ENCODE data around the gene RBM38.
A peak's percentile ranks its signal among the peaks of the same experiment; 100 is the strongest.

Gene RBM38

GRCh38 chr20:57450931-57451330, 59.7 kb downstream of the RBM38 start:
- no peak overlapping the region for H3K4me3 ChIP-seq (ENCODE audit: insufficient read depth, low read length, poor library complexity, severe bottlenecking)
- peak overlapping the region; percentile 15; the same call in 1 of the 2 replicates for H3K27ac ChIP-seq (ENCODE audit: low read depth, low read length)
- H3K9me3 ChIP-seq (ENCODE audit: insufficient read depth, low read length) = no peaks in the 10 kb centered on the region
- H3K4me2 ChIP-seq (ENCODE audit: low read depth, low read length, poor library complexity, severe bottlenecking) = peak overlapping the region; percentile 48
- TF ChIP-seq EZH2phosphoT487 (conservative IDR thresholded peaks at IDR 0.05; ENCODE audit: low read length) = no peak
- TF ChIP-seq, protein P1, sequence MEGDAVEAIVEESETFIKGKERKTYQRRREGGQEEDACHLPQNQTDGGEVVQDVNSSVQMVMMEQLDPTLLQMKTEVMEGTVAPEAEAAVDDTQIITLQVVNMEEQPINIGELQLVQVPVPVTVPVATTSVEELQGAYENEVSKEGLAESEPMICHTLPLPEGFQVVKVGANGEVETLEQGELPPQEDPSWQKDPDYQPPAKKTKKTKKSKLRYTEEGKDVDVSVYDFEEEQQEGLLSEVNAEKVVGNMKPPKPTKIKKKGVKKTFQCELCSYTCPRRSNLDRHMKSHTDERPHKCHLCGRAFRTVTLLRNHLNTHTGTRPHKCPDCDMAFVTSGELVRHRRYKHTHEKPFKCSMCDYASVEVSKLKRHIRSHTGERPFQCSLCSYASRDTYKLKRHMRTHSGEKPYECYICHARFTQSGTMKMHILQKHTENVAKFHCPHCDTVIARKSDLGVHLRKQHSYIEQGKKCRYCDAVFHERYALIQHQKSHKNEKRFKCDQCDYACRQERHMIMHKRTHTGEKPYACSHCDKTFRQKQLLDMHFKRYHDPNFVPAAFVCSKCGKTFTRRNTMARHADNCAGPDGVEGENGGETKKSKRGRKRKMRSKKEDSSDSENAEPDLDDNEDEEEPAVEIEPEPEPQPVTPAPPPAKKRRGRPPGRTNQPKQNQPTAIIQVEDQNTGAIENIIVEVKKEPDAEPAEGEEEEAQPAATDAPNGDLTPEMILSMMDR (IDR thresholded peaks at IDR 0.05; ENCODE audit: insufficient read depth, low read length, poor library complexity, severe bottlenecking) = no peak
- no peaks in the 10 kb centered on the region for H3K79me2 ChIP-seq (ENCODE audit: insufficient read depth, low read length)
- peak overlapping the region; percentile 17; the same call in 1 of the 2 replicates for H3K9ac ChIP-seq (ENCODE audit: low read length)
- no peaks in the 10 kb centered on the region for H3K9me2 ChIP-seq (replicated peaks; ENCODE audit: insufficient read depth, low read length)
- no peaks in the 10 kb centered on the region for H4K20me1 ChIP-seq (ENCODE audit: low read depth, low read length)
- no peaks in the 10 kb centered on the region for H3K27me3 ChIP-seq (ENCODE audit: low read length)
- H2AFZ ChIP-seq (ENCODE audit: low read depth, low read length, severe bottlenecking) = no peak overlapping the region
- no peaks in the 10 kb centered on the region for H3K36me3 ChIP-seq (ENCODE audit: low read length)
- H3F3A ChIP-seq (ENCODE audit: insufficient read depth) = no peaks in the 10 kb centered on the region

DNA sequence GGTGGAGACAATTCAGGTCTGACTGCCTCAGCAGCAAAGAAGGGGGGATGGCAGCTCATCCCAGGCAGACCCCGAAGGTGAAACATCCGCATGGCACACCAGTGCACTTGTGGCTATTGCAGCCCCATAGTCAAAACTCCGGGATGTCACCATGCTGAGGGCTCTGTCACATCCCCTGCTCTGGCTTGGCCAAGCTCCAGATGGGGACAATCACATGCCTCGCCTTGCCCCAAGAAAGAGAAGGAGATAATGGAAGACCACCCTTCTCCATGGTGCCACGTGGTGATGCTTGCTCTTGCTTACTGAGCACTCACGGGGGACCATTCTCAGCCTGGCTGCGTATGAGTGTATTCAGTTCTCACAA, 60.2 kb downstream of the RBM38 start:
- Histone ChIP-seq H3F3A (ENCODE audit: insufficient read depth) (no peaks in the 10 kb centered on the region), H3K9me3 (ENCODE audit: insufficient read depth, low read length) (no peaks in the 10 kb centered on the region), H3K36me3 (ENCODE audit: low read length) (no peaks in the 10 kb centered on the region), H3K27ac (ENCODE audit: low read depth, low read length) (no peak overlapping the region), H3K4me2 (ENCODE audit: low read depth, low read length, poor library complexity, severe bottlenecking) (no peak overlapping the region), H2AFZ (ENCODE audit: low read depth, low read length, severe bottlenecking) (no peak overlapping the region), H3K79me2 (ENCODE audit: insufficient read depth, low read length) (no peaks in the 10 kb centered on the region), H4K20me1 (ENCODE audit: low read depth, low read length) (no peaks in the 10 kb centered on the region), H3K9me2 (replicated peaks; ENCODE audit: insufficient read depth, low read length) (no peaks in the 10 kb centered on the region), H3K9ac (ENCODE audit: low read length) (no peak overlapping the region), H3K27me3 (ENCODE audit: low read length) (no peaks in the 10 kb centered on the region), H3K4me3 (ENCODE audit: insufficient read depth, low read length, poor library complexity, severe bottlenecking) (no peak overlapping the region)
- TF ChIP-seq, protein P1 (IDR thresholded peaks at IDR 0.05; ENCODE audit: insufficient read depth, low read length, poor library complexity, severe bottlenecking) = no peak
- no peak for TF ChIP-seq EZH2phosphoT487 (conservative IDR thresholded peaks at IDR 0.05; ENCODE audit: low read length)

- Histone ChIP-seq H3K9me3 (ENCODE audit: insufficient read depth, low read length) (no peaks in the 10 kb centered on the region), H3K4me3 (ENCODE audit: insufficient read depth, low read length, poor library complexity, severe bottlenecking) (no peak overlapping the region), H3F3A (ENCODE audit: insufficient read depth) (no peaks in the 10 kb centered on the region), H3K27me3 (ENCODE audit: low read length) (no peaks in the 10 kb centered on the region), H3K9ac (ENCODE audit: low read length) (no peak overlapping the region), H3K4me2 (ENCODE audit: low read depth, low read length, poor library complexity, severe bottlenecking) (no peak overlapping the region), H3K79me2 (ENCODE audit: insufficient read depth, low read length) (no peaks in the 10 kb centered on the region), H3K36me3 (ENCODE audit: low read length) (no peaks in the 10 kb centered on the region), H3K27ac (ENCODE audit: low read depth, low read length) (no peak overlapping the region), H4K20me1 (ENCODE audit: low read depth, low read length) (no peaks in the 10 kb centered on the region), H3K9me2 (replicated peaks; ENCODE audit: insufficient read depth, low read length) (no peaks in the 10 kb centered on the region), H2AFZ (ENCODE audit: low read depth, low read length, severe bottlenecking) (no peak overlapping the region)
- TF ChIP-seq, protein P1 (IDR thresholded peaks at IDR 0.05; ENCODE audit: insufficient read depth, low read length, poor library complexity, severe bottlenecking) = no peak
- TF ChIP-seq EZH2phosphoT487 (conservative IDR thresholded peaks at IDR 0.05; ENCODE audit: low read length) = no peak
These were observed 60.8 kb downstream of the RBM38 start for GRCh38 chr20:57451795-57452661.
